A549 (cell line): Measurements from ENCODE around the gene OSGIN1. TPM values are rescaled to one million over a fixed set of nuclear protein-coding genes. Genes with fewer than 3 reads are reported as not detected.

Experiments
- ATAC-seq, 2 experiments: fragments of 200-7000 bp in 1 of 2; fragments of >200 bp in 1 of 2; cut with Nextera tagmentation in 1 of 2; cut with Tn5 transposase in 1 of 2; 3 replicates each; pipeline versions ENCODE4 v1.8.0 to v1.9.1; 2018 to 2020; ENCODE audit warnings: mild to moderate bottlenecking in 1 of 2, moderate library complexity in 1 of 2
- CTCF ChIA-PET: fragments of 300-600 bp; sonication (Branson Sonifier 250); formaldehyde crosslinking; extraction: SDS; loops from one replicate; lab custom pipeline; 2021; ENCODE audit warnings: antibody characterized with exemption, inconsistent platforms; lab: Yijun Ruan, JAX
- POLR2A ChIA-PET: fragments of 350-600 bp; formaldehyde crosslinking; extraction: SDS; loops from one replicate; lab custom pipeline; 2021; ENCODE audit warnings: antibody characterized with exemption, inconsistent platforms; lab: Yijun Ruan, JAX
- DNase-seq, 2 experiments: peaks; one replicate each; pipeline versions ENCODE4 v3.0.0 to v3.0.0-alpha.2; 2011 to 2016; ENCODE audit warnings: low read depth in 1 of 2, low spot score in 1 of 2
- FAIRE-seq: peaks from 2 replicates; lab custom pipeline; 2011; peaks lifted over from hg19 to GRCh38; lab: Jason Lieb, UNC
- H3K27ac ChIP-seq, 2 experiments: fragments of >200 bp; sonication (Bioruptor Twin); formaldehyde crosslinking; 3 replicates each; pipeline ENCODE4 v1.5.1; 2016 to 2017
- H3K4me1 ChIP-seq: fragments of >200 bp; sonication (Bioruptor Twin); formaldehyde crosslinking; 3 replicates; pipeline ENCODE4 v1.6.1; 2016
- H3K4me2 ChIP-seq: fragments of >200 bp; sonication (Bioruptor Twin); formaldehyde crosslinking; 3 replicates; pipeline ENCODE4 v1.6.1; 2016
- H3K4me3 ChIP-seq: fragments of >200 bp; sonication (Bioruptor Twin); formaldehyde crosslinking; 3 replicates; pipeline ENCODE4 v1.5.1; 2016
- H3K9me3 ChIP-seq: fragments of >200 bp; sonication (Bioruptor Twin); formaldehyde crosslinking; 3 replicates; pipeline ENCODE4 v1.6.1; 2016
- ATOH8 ChIP-seq: fragments of 250-450 bp; sonication (Bioruptor Pico); IDR thresholded peaks from 2 replicates; pipeline ENCODE4 v1.5.0; 2020; ENCODE audit warnings: low read depth, mild to moderate bottlenecking, moderate library complexity
- CBX8 ChIP-seq: fragments of 200-600 bp; sonication (generic); IDR thresholded peaks from 2 replicates; pipeline ENCODE4 v1.6.1; 2016
- CHD2 ChIP-seq: fragments of 150-350 bp; IDR thresholded peaks from 2 replicates; pipeline ENCODE4 v1.6.1; 2014; ENCODE audit warnings: low read length; ENCODE audit not compliant: partially characterized antibody
- CHD4 ChIP-seq: fragments of 200-600 bp; sonication (generic); IDR thresholded peaks from 2 replicates; pipeline ENCODE4 v1.6.1; 2016; ENCODE audit warnings: antibody characterized with exemption, mild to moderate bottlenecking, borderline replicate concordance
- E2F6 ChIP-seq: IDR thresholded peaks from 2 replicates; pipeline ENCODE4 v1.6.1; 2012; ENCODE audit warnings: low read depth, borderline replicate concordance
- EHMT2 ChIP-seq: fragments of 200-600 bp; sonication (generic); IDR thresholded peaks from 2 replicates; pipeline ENCODE4 v1.6.1; 2016; ENCODE audit warnings: antibody characterized with exemption, low read depth, mild to moderate bottlenecking, moderate library complexity
- EP300 ChIP-seq, 2 experiments: fragments of >200 bp; sonication (Bioruptor Twin); formaldehyde crosslinking; IDR thresholded peaks; 2 replicates in 1 of 2; 3 replicates in 1 of 2; pipeline ENCODE4 v1.6.1; 2016 to 2017
- FOXS1 ChIP-seq: fragments of 250-450 bp; sonication (Bioruptor Pico); IDR thresholded peaks from 2 replicates; pipeline ENCODE4 v1.5.0; 2020; ENCODE audit warnings: mild to moderate bottlenecking, moderate library complexity
- GATA3 ChIP-seq: IDR thresholded peaks from 2 replicates; pipeline ENCODE4 v1.6.1; 2012; ENCODE audit warnings: borderline replicate concordance
- HES2 ChIP-seq: fragments of >200 bp; sonication (Bioruptor Twin); formaldehyde crosslinking; IDR thresholded peaks from 2 replicates; pipeline ENCODE4 v1.6.1; 2016
- KDM1A ChIP-seq: fragments of 200-600 bp; sonication (generic); IDR thresholded peaks from 2 replicates; pipeline ENCODE4 v1.6.1; 2016; ENCODE audit warnings: low read depth, mild to moderate bottlenecking
- MAZ ChIP-seq: fragments of 150-350 bp; IDR thresholded peaks from 2 replicates; pipeline ENCODE4 v1.6.1; 2014; ENCODE audit warnings: antibody characterized with exemption, low read depth, low read length, borderline replicate concordance
- NFE2L2 ChIP-seq: fragments of 150-350 bp; conservative IDR thresholded peaks from 2 replicates; pipeline ENCODE4 v1.6.1; 2014; ENCODE audit warnings: low read length
- PHF8 ChIP-seq: fragments of 200-600 bp; sonication (generic); IDR thresholded peaks from 2 replicates; pipeline ENCODE4 v1.6.1; 2016; ENCODE audit warnings: low read depth, mild to moderate bottlenecking, antibody characterized with exemption, moderate library complexity, borderline replicate concordance
- POLR2A ChIP-seq: IDR thresholded peaks from 2 replicates; pipeline ENCODE4 v1.6.1; 2012; ENCODE audit warnings: mild to moderate bottlenecking, low read length
- RCOR1 ChIP-seq: fragments of 150-350 bp; IDR thresholded peaks from 2 replicates; pipeline ENCODE4 v1.6.1; 2014; ENCODE audit warnings: antibody characterized with exemption, low read length, low read depth
- SREBF2 ChIP-seq: fragments of 450-650 bp; IDR thresholded peaks from 2 replicates; pipeline ENCODE4 v1.6.1; 2014; ENCODE audit warnings: mild to moderate bottlenecking, moderate library complexity
- TP53 ChIP-seq: fragments of 250-450 bp; sonication (Bioruptor Pico); IDR thresholded peaks from 2 replicates; pipeline ENCODE4 v1.5.0; 2021; ENCODE audit warnings: mild to moderate bottlenecking, moderate library complexity
- ZSCAN20 ChIP-seq: fragments of 250-450 bp; sonication (Bioruptor Pico); IDR thresholded peaks from 2 replicates; pipeline ENCODE4 v1.8.0; 2022; ENCODE audit warnings: mild to moderate bottlenecking, moderate library complexity
- WGBS: methylation state at CpG from one replicate; pipeline ENCODE4 v1.1.6; 2017; ENCODE audit errors: missing lambda C conversion rate; 5-methylcytosine and 5-hydroxymethylcytosine counted together
- polyA plus RNA-seq, 4 experiments: library from polyadenylated mRNA; depleted of rRNA in 3 of 4; stranded (reverse); fragments of >200 nt; fragmentation: RNase III in 1 of 4; extraction: RNeasy Plus Mini Kit Qiagen cat#74134 plus additional on column Dnase treatment in 1 of 4; gene quantifications; 2 replicates in 3 of 4; 3 replicates in 1 of 4; pipeline ENCODE4 v1.2.3, GENCODE V29; 2011 to 2017
- TF ChIP-seq, protein P1 (sequence below): fragments of 200-600 bp; sonication (generic); IDR thresholded peaks from 2 replicates; pipeline ENCODE4 v1.6.1; 2016; ENCODE audit warnings: antibody characterized with exemption, mild to moderate bottlenecking, moderate library complexity
- TF ChIP-seq, protein P2 (sequence below): IDR thresholded peaks from 2 replicates; pipeline ENCODE4 v1.6.1; 2012

OSGIN1 gene
- polyA plus RNA-seq, 2 of the 4 experiments (the other 2 are of a cell fraction): 25.9 to 37.6 TPM

GRCh38 chr16:83931556-83931955 lies 21.5 kb upstream of the OSGIN1 start:
- no peak overlapping the region for H3K27ac ChIP-seq
- ChIA-PET POLR2A (no interaction called here), CTCF (interaction anchor here (1.1 to 17.0 kb wide), 2 partner anchors 11 to 132 kb away, joined by 3 to 175 read pairs; no protein-coding TSS in a partner anchor)
- FAIRE-seq (no peak), DNase-seq (no peak), ATAC-seq (no peak)
- 68% methylated on average over 15 of the region's 17 CpGs for WGBS
- H3K9me3 ChIP-seq: no peaks in the 10 kb centered on the region
- no peak overlapping the region for H3K4me3 ChIP-seq
- H3K4me1 ChIP-seq: peaks cover 6% of the 10 kb centered on the region
- no peak overlapping the region for H3K4me2 ChIP-seq
- TF ChIP-seq, protein P1, sequence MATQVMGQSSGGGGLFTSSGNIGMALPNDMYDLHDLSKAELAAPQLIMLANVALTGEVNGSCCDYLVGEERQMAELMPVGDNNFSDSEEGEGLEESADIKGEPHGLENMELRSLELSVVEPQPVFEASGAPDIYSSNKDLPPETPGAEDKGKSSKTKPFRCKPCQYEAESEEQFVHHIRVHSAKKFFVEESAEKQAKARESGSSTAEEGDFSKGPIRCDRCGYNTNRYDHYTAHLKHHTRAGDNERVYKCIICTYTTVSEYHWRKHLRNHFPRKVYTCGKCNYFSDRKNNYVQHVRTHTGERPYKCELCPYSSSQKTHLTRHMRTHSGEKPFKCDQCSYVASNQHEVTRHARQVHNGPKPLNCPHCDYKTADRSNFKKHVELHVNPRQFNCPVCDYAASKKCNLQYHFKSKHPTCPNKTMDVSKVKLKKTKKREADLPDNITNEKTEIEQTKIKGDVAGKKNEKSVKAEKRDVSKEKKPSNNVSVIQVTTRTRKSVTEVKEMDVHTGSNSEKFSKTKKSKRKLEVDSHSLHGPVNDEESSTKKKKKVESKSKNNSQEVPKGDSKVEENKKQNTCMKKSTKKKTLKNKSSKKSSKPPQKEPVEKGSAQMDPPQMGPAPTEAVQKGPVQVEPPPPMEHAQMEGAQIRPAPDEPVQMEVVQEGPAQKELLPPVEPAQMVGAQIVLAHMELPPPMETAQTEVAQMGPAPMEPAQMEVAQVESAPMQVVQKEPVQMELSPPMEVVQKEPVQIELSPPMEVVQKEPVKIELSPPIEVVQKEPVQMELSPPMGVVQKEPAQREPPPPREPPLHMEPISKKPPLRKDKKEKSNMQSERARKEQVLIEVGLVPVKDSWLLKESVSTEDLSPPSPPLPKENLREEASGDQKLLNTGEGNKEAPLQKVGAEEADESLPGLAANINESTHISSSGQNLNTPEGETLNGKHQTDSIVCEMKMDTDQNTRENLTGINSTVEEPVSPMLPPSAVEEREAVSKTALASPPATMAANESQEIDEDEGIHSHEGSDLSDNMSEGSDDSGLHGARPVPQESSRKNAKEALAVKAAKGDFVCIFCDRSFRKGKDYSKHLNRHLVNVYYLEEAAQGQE: no peak
- TF ChIP-seq ATOH8 (no peak), KDM1A (no peak), EP300 (IDR thresholded peaks at IDR 0.05) (no peak), SREBF2 (no peak), HES2 (no peak), PHF8 (no peak), GATA3 (no peak), POLR2A (no peak), EHMT2 (no peak), TP53 (CRISPR knock-in tag) (no peak), RCOR1 (no peak), MAZ (no peak), CHD2 (no peak), FOXS1 (CRISPR knock-in tag) (no peak), CHD4 (no peak)
- TF ChIP-seq, protein P2, sequence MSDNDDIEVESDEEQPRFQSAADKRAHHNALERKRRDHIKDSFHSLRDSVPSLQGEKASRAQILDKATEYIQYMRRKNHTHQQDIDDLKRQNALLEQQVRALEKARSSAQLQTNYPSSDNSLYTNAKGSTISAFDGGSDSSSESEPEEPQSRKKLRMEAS: no peak

DNA sequence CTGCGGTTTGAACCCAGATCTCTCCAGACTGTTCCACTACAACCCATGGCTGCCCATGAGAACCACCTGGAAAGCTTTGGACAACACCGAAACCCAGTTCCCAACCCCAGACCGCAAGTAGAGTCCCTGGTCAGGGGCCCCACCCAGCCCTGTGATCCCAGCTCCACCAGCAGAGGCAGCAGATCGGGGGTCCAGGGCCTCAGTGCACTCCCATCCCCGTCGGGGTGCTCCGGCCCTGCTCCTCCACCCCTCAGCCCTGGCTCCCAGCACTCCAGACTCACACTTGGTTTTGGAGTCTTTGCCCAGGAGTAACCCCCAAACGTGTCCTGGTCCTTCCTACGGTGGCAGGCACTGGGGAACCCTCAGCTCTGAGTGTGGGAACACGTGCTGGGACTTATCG lies 20.7 kb upstream of the OSGIN1 start:
- Histone ChIP-seq H3K9me3 (no peaks in the 10 kb centered on the region), H3K4me2 (no peak overlapping the region), H3K27ac (no peak overlapping the region), H3K4me1 (peaks cover 3% of the 10 kb centered on the region), H3K4me3 (no peak overlapping the region)
- ATAC-seq (no peak; a peak in 1 of 6 replicates), FAIRE-seq (no peak), DNase-seq (no peak)
- TF ChIP-seq, protein P1: no peak
- TF ChIP-seq NFE2L2: no peak
- no peak for TF ChIP-seq E2F6
- no peak for TF ChIP-seq ZSCAN20 (CRISPR knock-in tag)
- TF ChIP-seq CBX8: no peak
- ChIA-PET CTCF (interaction anchor here (1.1 to 17.0 kb wide), 2 partner anchors 10 to 131 kb away, joined by 3 to 175 read pairs; no protein-coding TSS in a partner anchor), POLR2A (no interaction called here)
- WGBS: 87% methylated on average over 7 of the region's 11 CpGs
